ENCODE data around the gene RAB26. TPM values are rescaled to one million over a fixed set of nuclear protein-coding genes. Genes with fewer than 3 reads are reported as not detected.

Gene RAB26
- total and polyA plus RNA-seq, 2 donors, result 0.28 to 2.6 TPM

GRCh38 chr16:2173366-2173765 is 24.9 kb downstream of the RAB26 start:
- Histone ChIP-seq H3K36me3 (ENCODE audit: control insufficient read depth in 2 of 2, insufficient read depth in 2 of 2, low read length in 1 of 2) (peaks cover 57 to 73% of the 10 kb centered on the region in 2 donors), H3K27me3 (ENCODE audit: control insufficient read depth in 2 of 2, insufficient read depth in 1 of 2, low read length in 1 of 2) (no peaks in the 10 kb centered on the region), H3K4me3 (ENCODE audit: low read length in 2 of 2) (no peak overlapping the region), H3K4me1 (ENCODE audit: control insufficient read depth in 2 of 2, insufficient read depth in 2 of 2, low read length in 2 of 2) (no peaks in the 10 kb centered on the region), H3K9me3 (ENCODE audit: control insufficient read depth in 2 of 2, insufficient read depth in 1 of 2, low read length in 1 of 2) (no peaks in the 10 kb centered on the region), H3K27ac (ENCODE audit: low read depth in 1 of 2, low read length in 1 of 2) (no peak overlapping the region)
- WGBS, result 98% methylated on average over 14 of the region's 14 CpGs
- no peak for DNase-seq (ENCODE audit: low read depth in 6 of 9, low spot score in 9 of 9)

- Histone ChIP-seq H3K27ac (ENCODE audit: low read depth in 1 of 2, low read length in 1 of 2) (no peak overlapping the region), H3K4me3 (ENCODE audit: low read length in 2 of 2) (no peak overlapping the region), H3K27me3 (ENCODE audit: control insufficient read depth in 2 of 2, insufficient read depth in 1 of 2, low read length in 1 of 2) (no peaks in the 10 kb centered on the region), H3K4me1 (ENCODE audit: control insufficient read depth in 2 of 2, insufficient read depth in 2 of 2, low read length in 2 of 2) (no peaks in the 10 kb centered on the region), H3K9me3 (ENCODE audit: control insufficient read depth in 2 of 2, insufficient read depth in 1 of 2, low read length in 1 of 2) (no peaks in the 10 kb centered on the region), H3K36me3 (ENCODE audit: control insufficient read depth in 2 of 2, insufficient read depth in 2 of 2, low read length in 1 of 2) (peaks cover 54 to 69% of the 10 kb centered on the region in 2 donors)
- no peak for DNase-seq (ENCODE audit: low read depth in 6 of 9, low spot score in 9 of 9)
- 98% methylated on average over 4 of the region's 4 CpGs for WGBS
These were observed 25.5 kb downstream of the RAB26 start for GRCh38 chr16:2173916-2174315.

DNA sequence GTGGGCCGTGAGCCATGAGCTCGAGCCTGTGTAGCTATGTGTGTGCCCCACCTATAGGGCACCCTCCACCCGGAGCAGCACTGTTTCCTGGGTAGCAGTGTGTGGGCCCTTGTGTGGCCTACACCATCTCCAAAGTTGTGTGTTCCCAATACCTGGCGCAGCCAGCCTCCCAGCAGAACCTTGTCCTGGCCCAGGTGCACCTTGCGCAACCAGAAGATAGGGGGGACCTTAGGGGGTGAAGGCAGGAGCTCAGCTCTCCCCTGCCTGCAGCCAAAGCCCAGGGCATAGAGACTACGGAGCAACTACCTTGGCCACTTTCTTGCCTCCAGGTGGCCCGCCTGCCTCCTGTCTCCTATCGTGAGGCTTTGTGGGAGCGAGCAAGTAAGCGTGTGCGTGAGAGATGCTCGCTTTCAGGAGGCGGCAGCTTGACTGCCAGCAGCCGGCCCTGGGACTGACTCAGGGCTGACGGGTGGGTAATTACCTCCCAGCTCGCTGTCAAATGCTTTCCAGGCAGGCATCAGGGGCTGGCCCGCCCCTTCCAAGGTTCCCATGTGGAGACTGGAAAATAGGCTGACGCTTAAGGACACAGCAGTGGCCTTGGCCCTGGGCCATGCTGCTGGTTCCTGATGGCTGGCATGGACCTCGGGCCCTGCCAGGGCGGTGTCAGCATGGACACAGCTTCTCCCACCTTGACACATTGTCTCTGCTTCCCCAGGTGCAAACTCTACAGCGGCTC is 26.1 kb downstream of the RAB26 start:
- Histone ChIP-seq H3K4me3 (ENCODE audit: low read length in 2 of 2) (no peak overlapping the region), H3K27me3 (ENCODE audit: control insufficient read depth in 2 of 2, insufficient read depth in 1 of 2, low read length in 1 of 2) (peaks cover 0 to 3% of the 10 kb centered on the region in 2 donors), H3K4me1 (ENCODE audit: control insufficient read depth in 2 of 2, insufficient read depth in 2 of 2, low read length in 2 of 2) (no peaks in the 10 kb centered on the region), H3K36me3 (ENCODE audit: control insufficient read depth in 2 of 2, insufficient read depth in 2 of 2, low read length in 1 of 2) (peaks cover 50 to 69% of the 10 kb centered on the region in 2 donors), H3K27ac (ENCODE audit: low read depth in 1 of 2, low read length in 1 of 2) (no peak overlapping the region), H3K9me3 (ENCODE audit: control insufficient read depth in 2 of 2, insufficient read depth in 1 of 2, low read length in 1 of 2) (no peaks in the 10 kb centered on the region)
- no peak for DNase-seq (ENCODE audit: low read depth in 6 of 9, low spot score in 9 of 9)
- WGBS, result 98% methylated on average over 21 of the region's 21 CpGs

DNA sequence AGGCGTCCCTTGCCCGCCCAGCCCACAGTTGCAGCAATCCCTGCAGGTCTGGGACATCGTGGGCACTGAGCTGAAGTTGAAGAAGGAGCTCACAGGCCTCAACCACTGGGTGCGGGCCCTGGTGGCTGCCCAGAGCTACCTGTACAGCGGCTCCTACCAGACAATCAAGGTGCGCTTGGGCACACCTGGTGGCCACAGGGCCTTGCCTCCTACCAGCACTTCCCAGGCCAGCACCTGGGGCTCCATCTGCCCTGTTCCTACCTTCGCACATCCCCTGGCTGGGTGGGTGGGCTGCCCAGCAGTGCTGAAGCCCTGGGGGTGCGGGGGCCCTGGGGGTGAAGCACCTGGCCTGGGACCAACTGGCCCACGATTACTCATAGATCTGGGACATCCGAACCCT is 27.0 kb downstream of the RAB26 start:
- Histone ChIP-seq H3K4me1 (ENCODE audit: control insufficient read depth in 2 of 2, insufficient read depth in 2 of 2, low read length in 2 of 2) (no peaks in the 10 kb centered on the region), H3K9me3 (ENCODE audit: control insufficient read depth in 2 of 2, insufficient read depth in 1 of 2, low read length in 1 of 2) (no peaks in the 10 kb centered on the region), H3K36me3 (ENCODE audit: control insufficient read depth in 2 of 2, insufficient read depth in 2 of 2, low read length in 1 of 2) (peaks cover 47 to 68% of the 10 kb centered on the region in 2 donors), H3K4me3 (ENCODE audit: low read length in 2 of 2) (no peak overlapping the region), H3K27me3 (ENCODE audit: control insufficient read depth in 2 of 2, insufficient read depth in 1 of 2, low read length in 1 of 2) (peaks cover 0 to 3% of the 10 kb centered on the region in 2 donors), H3K27ac (ENCODE audit: low read depth in 1 of 2, low read length in 1 of 2) (no peak overlapping the region)
- no peak for DNase-seq (ENCODE audit: low read depth in 6 of 9, low spot score in 9 of 9)
- WGBS, result 98% methylated on average over 10 of the region's 10 CpGs

DNA sequence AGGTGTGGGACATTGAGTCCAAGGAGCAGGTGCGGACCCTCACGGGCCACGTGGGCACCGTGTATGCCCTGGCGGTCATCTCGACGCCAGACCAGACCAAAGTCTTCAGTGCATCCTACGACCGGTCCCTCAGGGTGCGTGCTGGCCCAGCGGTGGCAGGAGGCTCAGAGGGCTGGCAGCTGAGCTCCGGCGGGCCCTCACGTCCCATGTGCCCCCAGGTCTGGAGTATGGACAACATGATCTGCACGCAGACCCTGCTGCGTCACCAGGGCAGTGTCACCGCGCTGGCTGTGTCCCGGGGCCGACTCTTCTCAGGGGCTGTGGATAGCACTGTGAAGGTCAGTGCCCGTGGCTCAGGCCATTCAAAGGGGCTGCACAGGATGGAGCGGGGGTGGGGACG is 27.6 kb downstream of the RAB26 start:
- no peaks in the 10 kb centered on the region for H3K9me3 ChIP-seq (ENCODE audit: control insufficient read depth in 2 of 2, insufficient read depth in 1 of 2, low read length in 1 of 2)
- H3K4me3 ChIP-seq (ENCODE audit: low read length in 2 of 2), result no peak overlapping the region
- 98% methylated on average over 23 of the region's 23 CpGs for WGBS
- H3K36me3 ChIP-seq (ENCODE audit: control insufficient read depth in 2 of 2, insufficient read depth in 2 of 2, low read length in 1 of 2), result peaks cover 42 to 63% of the 10 kb centered on the region in 2 donors
- peaks cover 0 to 3% of the 10 kb centered on the region in 2 donors for H3K27me3 ChIP-seq (ENCODE audit: control insufficient read depth in 2 of 2, insufficient read depth in 1 of 2, low read length in 1 of 2)
- DNase-seq (ENCODE audit: low read depth in 6 of 9, low spot score in 9 of 9), result no peak
- no peaks in the 10 kb centered on the region for H3K4me1 ChIP-seq (ENCODE audit: control insufficient read depth in 2 of 2, insufficient read depth in 2 of 2, low read length in 2 of 2)
- H3K27ac ChIP-seq (ENCODE audit: low read depth in 1 of 2, low read length in 1 of 2), result no peak overlapping the region

GRCh38 chr16:2177101-2177500 is 28.7 kb downstream of the RAB26 start:
- H3K9me3 ChIP-seq (ENCODE audit: control insufficient read depth in 2 of 2, insufficient read depth in 1 of 2, low read length in 1 of 2), result no peaks in the 10 kb centered on the region
- no peak overlapping the region for H3K27ac ChIP-seq (ENCODE audit: low read depth in 1 of 2, low read length in 1 of 2)
- 98% methylated on average over 18 of the region's 18 CpGs for WGBS
- DNase-seq (ENCODE audit: low read depth in 6 of 9, low spot score in 9 of 9), result no peak
- no peaks in the 10 kb centered on the region for H3K4me1 ChIP-seq (ENCODE audit: control insufficient read depth in 2 of 2, insufficient read depth in 2 of 2, low read length in 2 of 2)
- H3K4me3 ChIP-seq (ENCODE audit: low read length in 2 of 2), result no peak overlapping the region
- peaks cover 0 to 3% of the 10 kb centered on the region in 2 donors for H3K27me3 ChIP-seq (ENCODE audit: control insufficient read depth in 2 of 2, insufficient read depth in 1 of 2, low read length in 1 of 2)
- H3K36me3 ChIP-seq (ENCODE audit: control insufficient read depth in 2 of 2, insufficient read depth in 2 of 2, low read length in 1 of 2), result peaks cover 34 to 53% of the 10 kb centered on the region in 2 donors

GRCh38 chr16:2177561-2177960 is 29.1 kb downstream of the RAB26 start:
- H3K9me3 ChIP-seq (ENCODE audit: control insufficient read depth in 2 of 2, insufficient read depth in 1 of 2, low read length in 1 of 2), result no peaks in the 10 kb centered on the region
- H3K36me3 ChIP-seq (ENCODE audit: control insufficient read depth in 2 of 2, insufficient read depth in 2 of 2, low read length in 1 of 2), result peaks cover 34 to 48% of the 10 kb centered on the region in 2 donors
- H3K4me3 ChIP-seq (ENCODE audit: low read length in 2 of 2), result no peak overlapping the region
- peaks cover 0 to 3% of the 10 kb centered on the region in 2 donors for H3K27me3 ChIP-seq (ENCODE audit: control insufficient read depth in 2 of 2, insufficient read depth in 1 of 2, low read length in 1 of 2)
- no peak for DNase-seq (ENCODE audit: low read depth in 6 of 9, low spot score in 9 of 9)
- no peak overlapping the region for H3K27ac ChIP-seq (ENCODE audit: low read depth in 1 of 2, low read length in 1 of 2)
- H3K4me1 ChIP-seq (ENCODE audit: control insufficient read depth in 2 of 2, insufficient read depth in 2 of 2, low read length in 2 of 2), result no peaks in the 10 kb centered on the region
- WGBS, result 97% methylated on average over 20 of the region's 20 CpGs

DNA sequence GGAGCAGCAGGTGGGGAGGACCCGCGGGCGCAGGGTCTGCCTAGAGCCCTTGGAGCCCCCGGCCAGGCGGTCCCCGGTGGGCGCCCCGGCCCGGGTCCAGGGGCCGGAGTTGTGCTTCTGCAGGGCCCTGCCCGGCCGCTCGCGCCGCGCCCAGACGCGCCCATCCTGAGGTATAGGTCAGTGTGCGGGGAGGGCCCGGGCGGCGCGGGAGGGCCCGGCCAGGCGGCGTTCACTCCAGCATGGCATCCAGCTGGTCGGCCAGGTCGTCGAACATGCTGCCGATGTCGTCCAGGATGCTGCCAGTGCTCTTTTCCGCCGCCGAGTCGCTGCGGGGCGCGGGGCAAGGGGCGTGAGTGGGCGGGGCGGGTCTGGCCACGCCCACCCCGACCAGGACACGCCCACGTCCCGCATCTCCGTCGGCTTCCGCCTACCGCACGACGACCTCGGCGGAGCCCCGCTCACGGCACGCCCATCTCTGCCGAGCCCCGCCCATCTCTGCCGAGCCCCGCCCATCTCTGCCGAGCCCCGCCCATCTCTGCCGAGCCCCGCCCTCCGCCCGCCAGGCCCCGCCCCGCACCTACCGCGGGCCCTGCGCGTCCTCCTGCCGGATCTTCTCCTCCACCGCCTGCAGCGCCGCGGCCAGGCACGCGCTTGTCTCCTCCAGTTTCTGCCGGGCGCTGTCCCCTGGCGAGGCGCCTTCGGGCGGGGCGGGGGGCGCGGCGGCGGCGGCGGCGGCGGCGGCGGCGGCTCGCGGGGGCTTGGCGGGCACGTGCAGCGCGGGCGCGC is 30.1 kb downstream of the RAB26 start:
- Histone ChIP-seq H3K4me3 (ENCODE audit: low read length in 2 of 2) (no peak overlapping the region), H3K36me3 (ENCODE audit: control insufficient read depth in 2 of 2, insufficient read depth in 2 of 2, low read length in 1 of 2) (peaks cover 28 to 39% of the 10 kb centered on the region in 2 donors), H3K27ac (ENCODE audit: low read depth in 1 of 2, low read length in 1 of 2) (no peak overlapping the region), H3K9me3 (ENCODE audit: control insufficient read depth in 2 of 2, insufficient read depth in 1 of 2, low read length in 1 of 2) (no peaks in the 10 kb centered on the region), H3K27me3 (ENCODE audit: control insufficient read depth in 2 of 2, insufficient read depth in 1 of 2, low read length in 1 of 2) (peaks cover 0 to 3% of the 10 kb centered on the region in 2 donors), H3K4me1 (ENCODE audit: control insufficient read depth in 2 of 2, insufficient read depth in 2 of 2, low read length in 2 of 2) (no peaks in the 10 kb centered on the region)
- DNase-seq (ENCODE audit: low read depth in 6 of 9, low spot score in 9 of 9), result peak in 1 of 9 donors; percentile 16
- WGBS, result 47% methylated on average over 106 of the region's 106 CpGs

GRCh38 chr16:2179107-2179501 is 30.7 kb downstream of the RAB26 start:
- Histone ChIP-seq H3K27ac (ENCODE audit: low read depth in 1 of 2, low read length in 1 of 2) (no peak overlapping the region), H3K27me3 (ENCODE audit: control insufficient read depth in 2 of 2, insufficient read depth in 1 of 2, low read length in 1 of 2) (peaks cover 0 to 3% of the 10 kb centered on the region in 2 donors), H3K4me3 (ENCODE audit: low read length in 2 of 2) (no peak overlapping the region), H3K36me3 (ENCODE audit: control insufficient read depth in 2 of 2, insufficient read depth in 2 of 2, low read length in 1 of 2) (peaks cover 26 to 33% of the 10 kb centered on the region in 2 donors), H3K9me3 (ENCODE audit: control insufficient read depth in 2 of 2, insufficient read depth in 1 of 2, low read length in 1 of 2) (no peaks in the 10 kb centered on the region), H3K4me1 (ENCODE audit: control insufficient read depth in 2 of 2, insufficient read depth in 2 of 2, low read length in 2 of 2) (no peaks in the 10 kb centered on the region)
- no peak for DNase-seq (ENCODE audit: low read depth in 6 of 9, low spot score in 9 of 9)
- 64% methylated on average over 50 of the region's 50 CpGs for WGBS
